CD4-positive, CD25-positive, alpha-beta regulatory T cell (primary cell): ENCODE results near the gene BAHCC1. TPM values are rescaled to one million over a fixed set of nuclear protein-coding genes. Genes with fewer than 3 reads are reported as not detected.

Experiments used
- ATAC-seq, 2 donors: fragments of 150-1000 bp; cut with Tn5 transposase; one replicate each; pipeline ENCODE4 v1.10.0; 2021; ENCODE audit warnings: low read depth in 2 of 2, moderate number of reproducible peaks in 2 of 2, moderate library complexity in 1 of 2
- DNase-seq, 3 donors: peaks; one replicate each; pipeline versions ENCODE4 v3.0.0 to v3.0.0-alpha.2; 2012 to 2022; ENCODE audit warnings: mixed read lengths in 1 of 3
- H3K27ac ChIP-seq: one replicate; pipeline ENCODE4 v1.7.0; 2013; ENCODE audit warnings: mild to moderate bottlenecking, low read length; ENCODE audit not compliant: insufficient read depth, poor library complexity, severe bottlenecking
- H3K27me3 ChIP-seq: one replicate; pipeline ENCODE4 v1.7.0; 2013; ENCODE audit warnings: low read length; ENCODE audit not compliant: control insufficient read depth, insufficient read depth
- H3K36me3 ChIP-seq: one replicate; pipeline ENCODE4 v1.7.0; 2013; ENCODE audit warnings: mild to moderate bottlenecking, low read length, moderate library complexity; ENCODE audit not compliant: control insufficient read depth, insufficient read depth
- H3K4me1 ChIP-seq: 2 replicates; pipeline ENCODE4 v1.7.0; 2013; ENCODE audit warnings: mild to moderate bottlenecking, low read length; ENCODE audit not compliant: insufficient read depth, control insufficient read depth, poor library complexity, severe bottlenecking
- H3K4me3 ChIP-seq: one replicate; pipeline ENCODE4 v1.7.0; 2013; ENCODE audit warnings: low read depth, mild to moderate bottlenecking, low read length, moderate library complexity
- H3K9me3 ChIP-seq, 2 experiments: 1 replicate in 1 of 2; 2 replicates in 1 of 2; pipeline ENCODE4 v1.7.0; 2013; ENCODE audit warnings: low read length in 2 of 2, mild to moderate bottlenecking in 1 of 2, moderate library complexity in 1 of 2; ENCODE audit not compliant: control insufficient read depth in 2 of 2
- H3K27ac Mint-ChIP-seq, 3 donors: one replicate each; pipeline ENCODE4 v1.8.0; 2020 to 2022; ENCODE audit warnings: mild to moderate bottlenecking in 3 of 3, mixed read lengths in 3 of 3, moderate library complexity in 2 of 3
- H3K27me3 Mint-ChIP-seq: one replicate; pipeline ENCODE4 v1.8.0; 2022; ENCODE audit warnings: mild to moderate bottlenecking, mixed read lengths
- H3K36me3 Mint-ChIP-seq: one replicate; pipeline ENCODE4 v1.8.0; 2020; ENCODE audit warnings: mixed read lengths
- H3K4me1 Mint-ChIP-seq, 4 donors: one replicate each; pipeline ENCODE4 v1.8.0; 2020 to 2022; ENCODE audit warnings: mixed read lengths in 4 of 4, mild to moderate bottlenecking in 1 of 4
- H3K4me3 Mint-ChIP-seq, 4 donors: one replicate each; pipeline ENCODE4 v1.8.0; 2020 to 2022; ENCODE audit warnings: mild to moderate bottlenecking in 4 of 4, mixed read lengths in 4 of 4, moderate library complexity in 3 of 4
- H3K9me3 Mint-ChIP-seq, 7 donors: one replicate each; pipeline ENCODE4 v1.8.0; 2020 to 2022; ENCODE audit warnings: mixed read lengths in 7 of 7, mild to moderate bottlenecking in 3 of 7, moderate library complexity in 2 of 7
- polyA plus RNA-seq, 4 donors: library from polyadenylated mRNA; unstranded; fragments of 300-500 nt; fragmentation: Illumina TruSeq; gene quantifications; one replicate each; pipeline ENCODE4 v1.2.3, GENCODE V29; 2021
- total RNA-seq: library from RNA; stranded (reverse); gene quantifications from one replicate; pipeline ENCODE4 v1.2.3, GENCODE V29; 2022

The BAHCC1 gene
- total and polyA plus RNA-seq, 5 donors from 2014 or later, result 0.54 TPM; not detected in 4

GRCh38 chr17:81386141-81386645 lies 9.1 kb upstream of the BAHCC1 start:
- Mint-ChIP-seq H3K9me3 (no peaks in the 10 kb centered on the region), H3K27me3 (peaks cover 59% of the 10 kb centered on the region), H3K36me3 (no peaks in the 10 kb centered on the region), H3K4me1 (peaks cover 0 to 6% (median 3%) of the 10 kb centered on the region in 4 donors), H3K4me3 (peak overlapping the region in 3 of 4 donors; percentile 8 to 41 (median 9)), H3K27ac (peak overlapping the region in 1 of 3 donors; percentile 14)
- H3K36me3 ChIP-seq, result no peaks in the 10 kb centered on the region
- peaks cover 19% of the 10 kb centered on the region for H3K4me1 ChIP-seq
- no peak for ATAC-seq
- peaks cover 10% of the 10 kb centered on the region for H3K27me3 ChIP-seq
- H3K9me3 ChIP-seq, result no peaks in the 10 kb centered on the region
- H3K27ac ChIP-seq, result no peak overlapping the region
- H3K4me3 ChIP-seq, result no peak overlapping the region
- no peak for DNase-seq

GRCh38 chr17:81386646-81387099 lies 8.6 kb upstream of the BAHCC1 start:
- DNase-seq, result no peak
- Histone ChIP-seq H3K27ac (no peak overlapping the region), H3K27me3 (peaks cover 12% of the 10 kb centered on the region), H3K4me1 (peaks cover 19% of the 10 kb centered on the region), H3K36me3 (no peaks in the 10 kb centered on the region), H3K4me3 (no peak overlapping the region), H3K9me3 (no peaks in the 10 kb centered on the region)
- Mint-ChIP-seq H3K36me3 (no peaks in the 10 kb centered on the region), H3K27ac (no peak overlapping the region), H3K4me3 (no peak overlapping the region), H3K9me3 (no peaks in the 10 kb centered on the region), H3K27me3 (peaks cover 59% of the 10 kb centered on the region), H3K4me1 (peaks cover 0 to 6% (median 3%) of the 10 kb centered on the region in 4 donors)
- peak; percentile 30 to 38 for ATAC-seq

- Histone ChIP-seq H3K4me3 (no peak overlapping the region), H3K36me3 (no peaks in the 10 kb centered on the region), H3K4me1 (peaks cover 19% of the 10 kb centered on the region), H3K27me3 (peaks cover 14% of the 10 kb centered on the region), H3K9me3 (no peaks in the 10 kb centered on the region), H3K27ac (no peak overlapping the region)
- Mint-ChIP-seq H3K4me3 (peak overlapping the region in 3 of 4 donors; percentile 58 to 78 (median 74)), H3K36me3 (no peaks in the 10 kb centered on the region), H3K4me1 (peaks cover 0 to 6% (median 3%) of the 10 kb centered on the region in 4 donors), H3K27me3 (peaks cover 67% of the 10 kb centered on the region), H3K9me3 (no peaks in the 10 kb centered on the region), H3K27ac (no peak overlapping the region)
- DNase-seq (peak in 1 of 3 donors; percentile 41), ATAC-seq (peak in 1 of 2 donors; percentile 11)
These were observed 7.9 kb upstream of the BAHCC1 start for GRCh38 chr17:81387100-81388090.

- no peak overlapping the region for H3K4me3 ChIP-seq
- no peaks in the 10 kb centered on the region for H3K9me3 Mint-ChIP-seq
- H3K4me1 ChIP-seq, result peaks cover 26% of the 10 kb centered on the region
- no peak overlapping the region for H3K27ac ChIP-seq
- peaks cover 0 to 8% (median 3%) of the 10 kb centered on the region in 4 donors for H3K4me1 Mint-ChIP-seq
- peak overlapping the region in 3 of 4 donors; percentile 41 to 58 (median 58) for H3K4me3 Mint-ChIP-seq
- DNase-seq (no peak), ATAC-seq (no peak)
- H3K27me3 Mint-ChIP-seq, result peaks cover 71% of the 10 kb centered on the region
- no peaks in the 10 kb centered on the region for H3K36me3 ChIP-seq
- H3K27ac Mint-ChIP-seq, result no peak overlapping the region
- no peaks in the 10 kb centered on the region for H3K36me3 Mint-ChIP-seq
- H3K27me3 ChIP-seq, result peaks cover 14% of the 10 kb centered on the region
- no peaks in the 10 kb centered on the region for H3K9me3 ChIP-seq
These were observed 7.1 kb upstream of the BAHCC1 start for GRCh38 chr17:81388091-81388611.

GRCh38 chr17:81388612-81389367 lies 6.5 kb upstream of the BAHCC1 start:
- H3K4me1 ChIP-seq, result peaks cover 31% of the 10 kb centered on the region
- peaks cover 71% of the 10 kb centered on the region for H3K27me3 Mint-ChIP-seq
- H3K4me3 Mint-ChIP-seq, result no peak overlapping the region
- H3K27me3 ChIP-seq, result peaks cover 14% of the 10 kb centered on the region
- H3K9me3 Mint-ChIP-seq, result no peaks in the 10 kb centered on the region
- H3K4me3 ChIP-seq, result no peak overlapping the region
- H3K36me3 Mint-ChIP-seq, result no peaks in the 10 kb centered on the region
- H3K9me3 ChIP-seq, result no peaks in the 10 kb centered on the region
- no peak overlapping the region for H3K27ac Mint-ChIP-seq
- ATAC-seq (no peak), DNase-seq (no peak)
- no peak overlapping the region for H3K27ac ChIP-seq
- H3K36me3 ChIP-seq, result no peaks in the 10 kb centered on the region
- H3K4me1 Mint-ChIP-seq, result peaks cover 0 to 9% (median 3%) of the 10 kb centered on the region in 4 donors

GRCh38 chr17:81389585-81389984 lies 5.7 kb upstream of the BAHCC1 start:
- peaks cover 0 to 17% (median 9%) of the 10 kb centered on the region in 4 donors for H3K4me1 Mint-ChIP-seq
- Histone ChIP-seq H3K4me1 (peaks cover 37% of the 10 kb centered on the region), H3K9me3 (no peaks in the 10 kb centered on the region), H3K27ac (no peak overlapping the region), H3K4me3 (no peak overlapping the region), H3K27me3 (peaks cover 19% of the 10 kb centered on the region), H3K36me3 (no peaks in the 10 kb centered on the region)
- no peaks in the 10 kb centered on the region for H3K36me3 Mint-ChIP-seq
- ATAC-seq (no peak), DNase-seq (no peak)
- peaks cover 0 to 4% (median 0%) of the 10 kb centered on the region in 7 donors for H3K9me3 Mint-ChIP-seq
- H3K4me3 Mint-ChIP-seq, result peak overlapping the region in 1 of 4 donors; percentile 71
- no peak overlapping the region for H3K27ac Mint-ChIP-seq
- H3K27me3 Mint-ChIP-seq, result peaks cover 73% of the 10 kb centered on the region
